ENCODE data around the gene MPO. TPM values are rescaled to one million over a fixed set of nuclear protein-coding genes. Genes with fewer than 3 reads are reported as not detected.

MPO gene
- total RNA-seq: not detected in 2 replicates

GRCh38 chr17:58280480-58281217, at the start of gene MPO:
Gene MPO, minus strand, starts transcription at chr17:58280935. Its CDS starts 177 bp downstream, at chr17:58280758.

GRCh38 chr17:58328195-58329034, 47.7 kb upstream of the MPO start, which contains the start of gene TSPOAP1:
Gene TSPOAP1, minus strand, starts transcription at chr17:58328795. Its CDS starts 875 bp downstream, at chr17:58327920.

GRCh38 chr17:58238147-58238634, 42.5 kb downstream of the MPO start, which contains the start of gene LPO:
Gene LPO, plus strand, starts transcription at chr17:58238584. Its CDS starts 4,396 bp downstream, at chr17:58242980.

Other genes with a start within 250 kb of the MPO start
- 7.9 and 9.3 TPM in 2 replicates for gene DYNLL2, start 197.5 kb downstream of the MPO start, total RNA-seq
- gene OR4D1, start 132.6 kb downstream of the MPO start, total RNA-seq: not detected in 2 replicates
- gene OR4D2, start 114.0 kb downstream of the MPO start, total RNA-seq: not detected in 2 replicates
- gene EPX, start 88.2 kb downstream of the MPO start, total RNA-seq: not detected in 2 replicates
- 5.7 and 7.9 TPM in 2 replicates for gene MKS1, start 61.7 kb downstream of the MPO start, total RNA-seq
- not detected in 2 replicates for gene LPO, start 42.4 kb downstream of the MPO start, total RNA-seq
- not detected in 2 replicates for gene TSPOAP1, start 47.9 kb upstream of the MPO start, total RNA-seq
- gene SUPT4H1, start 71.3 kb upstream of the MPO start, total RNA-seq: 41.1 and 42.5 TPM in 2 replicates
- not detected in 2 replicates for gene RNF43, start 136.6 kb upstream of the MPO start, total RNA-seq
- gene HSF5, start 207.5 kb upstream of the MPO start, total RNA-seq: under 0.01 TPM in 1 of 2 replicates, not detected in the other
- gene MTMR4, start 233.7 kb upstream of the MPO start, total RNA-seq: 27.2 and 34.1 TPM in 2 replicates

Measured in mammary microvascular endothelial cell (primary cell).